ENCODE results near the gene SLC35B2.

SLC35B2 gene

DNA sequence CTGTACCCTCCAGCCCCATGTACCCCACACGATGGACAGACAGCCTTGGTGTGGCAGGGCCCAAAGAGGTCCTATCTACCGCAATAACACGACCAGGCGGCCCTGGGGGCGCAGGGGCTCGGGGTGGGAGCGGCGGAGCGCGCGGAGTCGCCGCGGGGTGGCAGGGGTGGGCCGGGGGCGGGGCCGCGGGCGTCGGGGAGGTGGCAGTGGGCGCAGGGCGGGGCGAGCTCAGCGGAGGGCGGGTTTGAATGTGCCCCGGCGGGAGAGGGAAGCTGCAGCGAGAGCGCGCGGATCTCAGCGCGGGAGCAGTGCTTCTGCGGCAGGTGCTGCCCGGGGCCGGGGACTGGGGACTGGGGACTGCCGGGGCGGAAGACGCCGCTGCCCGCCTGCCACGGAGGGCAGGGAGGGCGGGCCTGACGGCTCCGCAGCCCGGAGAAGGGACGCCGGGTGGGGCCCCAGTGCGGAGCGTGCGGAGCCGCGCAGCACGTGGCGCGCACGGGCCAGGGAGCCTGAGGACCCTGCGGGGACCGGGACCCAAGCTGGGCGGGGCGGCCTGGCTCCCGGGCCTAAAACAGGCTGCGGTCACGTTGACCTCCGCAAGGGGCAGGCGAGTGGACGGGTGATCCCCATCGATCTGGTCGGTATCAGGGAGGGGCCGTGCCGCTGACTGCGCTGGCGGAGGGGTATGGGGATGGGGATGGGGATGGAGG is 33.9 kb downstream of the SLC35B2 start, which contains the start of gene SLC29A1:
Gene SLC29A1 (plus strand): TSS at position 277 of the 710 bp plus-strand sequence. CDS start 3,719 bp downstream, outside the sequence.
- DNase-seq (ENCODE audit: low read depth in 1 of 2, low spot score in 1 of 2): peak; percentile 70 to 73

DNA sequence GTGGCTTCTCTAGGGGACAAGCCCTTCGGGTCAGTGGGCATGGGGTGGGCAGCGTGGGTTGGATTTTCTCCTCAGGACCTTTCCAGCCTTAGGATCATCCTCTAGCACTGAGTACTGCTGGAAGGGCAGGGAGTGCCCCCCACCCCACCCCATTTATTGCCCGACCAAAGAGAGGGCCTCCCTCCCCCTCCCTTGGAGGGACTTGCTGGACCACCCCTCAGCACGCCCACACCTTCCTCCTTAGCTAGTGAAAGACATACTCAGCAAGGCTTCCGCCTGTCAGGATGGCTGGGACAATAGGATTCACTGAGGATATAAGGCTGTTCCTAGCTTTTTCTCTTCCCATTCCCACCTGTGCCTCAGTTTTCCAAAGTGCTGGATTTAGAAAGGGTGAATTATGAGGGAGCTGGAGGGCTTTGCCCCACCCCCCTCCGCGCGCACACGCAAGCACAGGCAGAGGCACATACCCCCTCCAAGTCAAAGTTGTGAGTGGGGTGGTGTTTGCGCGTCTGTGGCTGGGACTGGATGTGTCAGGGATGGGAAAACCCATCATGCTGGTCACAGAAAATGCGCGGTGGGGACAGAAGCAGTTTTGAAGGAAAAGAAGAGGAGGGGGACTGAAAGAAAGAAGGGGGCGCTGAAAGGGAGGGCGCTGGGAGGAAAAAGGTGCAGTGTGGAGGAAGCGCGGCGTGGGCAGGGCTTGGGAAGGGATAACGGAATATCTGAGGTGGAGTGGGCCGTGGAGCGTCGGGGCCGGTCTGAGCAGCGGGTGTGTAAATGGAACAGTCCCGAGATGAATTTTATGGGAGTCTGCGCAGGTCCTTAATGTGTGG is 34.6 kb downstream of the SLC35B2 start:
- no peak for DNase-seq (ENCODE audit: low read depth in 1 of 2, low spot score in 1 of 2)

- no peak for DNase-seq (ENCODE audit: low read depth in 1 of 2, low spot score in 1 of 2)
Measured at GRCh38 chr6:44221961-44222335, 35.4 kb downstream of the SLC35B2 start.

DNA sequence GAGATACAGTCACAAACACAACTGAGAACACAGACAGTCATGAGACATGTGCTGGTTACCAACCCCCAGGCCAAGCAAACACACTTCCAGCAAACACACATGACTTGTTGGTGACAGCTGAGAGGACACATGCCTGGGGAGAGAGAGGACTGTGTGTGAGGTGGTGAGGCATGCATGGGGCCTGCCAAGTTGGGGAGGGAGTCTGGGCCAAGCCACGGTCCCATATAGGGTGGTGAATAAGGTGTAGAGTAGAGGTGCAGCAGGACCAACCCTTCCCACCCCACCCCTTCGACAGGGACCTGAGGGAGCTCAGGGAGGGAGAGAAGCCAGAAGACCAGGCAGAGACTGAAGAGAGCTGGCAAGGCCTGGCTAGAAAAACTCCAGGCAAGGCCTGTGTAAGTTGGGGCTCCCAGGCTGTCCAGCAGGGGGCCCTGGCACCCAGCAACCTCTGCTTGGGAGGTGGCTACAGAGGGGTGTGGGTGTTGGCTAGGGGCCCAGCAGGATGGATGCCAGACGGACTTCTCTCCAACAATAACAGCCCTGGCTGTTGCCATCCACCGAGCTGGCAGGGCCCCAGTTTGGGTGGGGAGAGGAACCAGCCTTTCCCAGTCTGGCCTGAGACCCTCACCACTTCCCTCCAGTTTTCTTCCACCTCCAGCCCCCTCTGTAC is 35.9 kb downstream of the SLC35B2 start:
- peak; percentile 34 to 55 for DNase-seq (ENCODE audit: low read depth in 1 of 2, low spot score in 1 of 2)

DNA sequence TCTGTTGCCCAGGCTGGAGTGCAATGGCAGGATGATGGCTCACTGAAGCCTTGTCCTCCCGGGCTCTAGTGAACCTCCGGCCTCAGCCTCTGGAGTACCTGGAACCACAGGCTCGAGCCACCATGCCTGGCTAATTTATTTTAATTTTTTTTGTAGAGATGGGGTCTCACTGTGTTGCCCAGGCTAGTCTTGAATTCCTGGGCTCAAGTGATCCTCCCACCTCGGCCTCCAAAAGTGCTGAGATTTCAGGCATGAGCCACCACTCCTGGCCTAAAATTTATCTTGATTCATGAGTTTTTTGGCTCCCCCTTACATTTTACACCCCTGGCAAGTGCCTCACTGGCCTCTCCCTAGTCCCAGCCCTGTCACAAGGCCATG is 36.4 kb downstream of the SLC35B2 start:
- no peak for DNase-seq (ENCODE audit: low read depth in 1 of 2, low spot score in 1 of 2)

- no peak for DNase-seq (ENCODE audit: low read depth in 1 of 2, low spot score in 1 of 2)
Measured at GRCh38 chr6:44219815-44220784, 37.2 kb downstream of the SLC35B2 start.

DNA sequence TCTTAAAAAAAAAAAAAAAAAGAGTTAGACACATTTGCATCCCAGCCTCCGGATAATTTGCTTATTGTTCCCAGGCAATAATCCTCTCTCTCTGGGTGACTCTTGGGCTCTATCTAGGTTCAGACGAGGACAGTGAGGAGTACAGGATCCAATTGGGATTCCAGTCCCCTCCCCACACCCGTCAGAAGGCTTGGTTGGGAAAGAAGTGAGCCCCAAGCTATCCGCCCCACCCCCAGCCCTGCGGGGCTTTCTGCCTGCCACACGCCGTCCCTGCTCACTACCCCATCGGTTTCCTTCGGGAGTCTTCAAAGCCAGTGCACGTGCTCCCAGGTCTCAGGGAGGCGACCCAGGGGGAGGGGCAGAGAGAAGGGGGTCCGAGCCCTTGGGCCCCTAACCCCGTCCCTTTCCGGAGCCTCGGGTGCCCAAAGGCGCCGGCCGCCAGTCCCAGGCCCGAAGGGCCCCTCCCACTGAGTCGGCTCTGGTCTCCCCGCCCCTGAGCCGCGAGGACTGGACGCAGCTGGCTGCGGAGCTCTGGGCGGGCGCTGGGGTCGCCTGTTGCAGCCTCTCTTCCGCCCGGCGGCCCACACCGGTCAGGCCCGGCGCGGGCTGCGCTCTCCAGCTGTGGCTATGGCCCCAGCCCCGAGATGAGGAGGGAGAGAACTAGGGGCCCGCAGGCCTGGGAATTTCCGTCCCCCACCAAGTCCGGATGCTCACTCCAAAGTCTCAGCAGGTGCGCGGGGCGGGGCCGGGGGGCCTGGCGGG is 38.1 kb downstream of the SLC35B2 start:
- DNase-seq (ENCODE audit: low read depth in 1 of 2, low spot score in 1 of 2): no peak

- DNase-seq (ENCODE audit: low read depth in 1 of 2, low spot score in 1 of 2): no peak
Measured at GRCh38 chr6:44217332-44218143, 39.8 kb downstream of the SLC35B2 start.

DNA sequence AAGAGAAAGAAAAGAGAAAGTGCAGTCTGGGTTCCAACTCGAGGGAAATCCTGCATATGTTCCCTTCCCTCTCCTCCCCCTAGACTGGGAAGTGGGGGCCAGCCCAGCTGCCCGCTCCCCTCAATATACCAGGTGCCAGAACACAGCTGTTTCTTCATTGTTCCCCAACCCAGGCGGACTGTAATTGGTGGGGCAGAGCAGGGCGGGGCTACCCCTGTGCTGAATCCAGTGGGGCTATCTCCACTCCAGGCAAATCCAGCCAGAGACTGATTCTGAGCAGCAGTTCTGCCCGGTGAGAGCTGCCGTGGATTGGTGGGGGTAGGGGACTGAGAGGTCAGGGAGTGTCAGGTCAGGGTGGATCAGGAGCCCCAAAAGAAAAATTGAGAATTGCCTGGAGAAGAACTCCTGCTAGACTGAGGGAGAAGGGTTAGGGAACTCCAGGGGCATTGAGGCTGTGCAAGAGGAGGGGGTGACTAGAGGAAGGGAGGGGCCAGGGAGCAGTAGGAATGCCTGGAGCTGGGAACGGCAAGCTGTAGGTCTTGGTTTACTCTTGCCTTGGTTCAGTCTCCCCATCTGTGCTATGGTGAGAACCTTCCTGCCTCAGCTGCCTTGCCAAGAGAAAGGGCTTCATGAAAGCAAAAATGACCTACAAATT is 40.5 kb downstream of the SLC35B2 start, which contains the start of gene MYMX:
Gene MYMX (plus strand): TSS at position 250 of the 655 bp plus-strand sequence. CDS start 546 bp downstream, outside the sequence.
- DNase-seq (ENCODE audit: low read depth in 1 of 2, low spot score in 1 of 2): no peak

DNA sequence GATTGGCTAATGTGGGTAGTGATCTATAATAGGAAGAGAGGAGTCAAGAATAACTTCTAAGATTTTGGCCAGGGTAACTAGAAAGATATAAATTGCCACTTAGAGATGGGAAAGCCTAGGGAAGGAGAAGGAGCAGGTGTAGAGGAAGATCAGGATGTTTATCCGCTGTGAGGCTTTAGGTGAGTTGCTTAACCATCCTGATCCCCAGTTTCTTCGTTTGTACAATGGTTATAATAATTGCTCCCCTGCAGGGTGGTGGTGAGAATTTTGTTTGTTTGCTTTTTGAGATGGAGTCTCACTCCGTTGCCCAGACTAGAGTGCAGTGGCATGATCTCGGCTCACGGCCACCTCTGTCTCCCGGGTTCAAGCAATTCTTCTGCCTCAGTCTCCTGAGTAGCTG is 43.0 kb downstream of the SLC35B2 start:
- DNase-seq (ENCODE audit: low read depth in 1 of 2, low spot score in 1 of 2): no peak

GRCh38 chr6:44211284-44211683 is 46.0 kb downstream of the SLC35B2 start:
- no peak for DNase-seq (ENCODE audit: low read depth in 1 of 2, low spot score in 1 of 2)

- no peak for DNase-seq (ENCODE audit: low read depth in 1 of 2, low spot score in 1 of 2)
Measured at GRCh38 chr6:44207966-44208365, 49.4 kb downstream of the SLC35B2 start.

All from activated CD4-positive, alpha-beta T cell treated with anti-CD3 and anti-CD28 coated beads, Interleukin-2, amount 50 U/mL, for 24 hours (primary cell).